BLaER1 treated with 17β-estradiol and CSF1 and Interleukin-3, amounts not matched to agents 10 nM and 100 nM (cell line): ENCODE results near the gene OR2AG1.
A peak's percentile ranks its signal among the peaks of the same experiment; 100 is the strongest.
"Not testable (repeated sequence)": the region's sequence is repeated elsewhere in the genome, so short reads cannot be mapped to it uniquely, and the experiment has no call there.

ENCODE experiments used
- H3K27ac ChIP-seq, 11 experiments: shearing (Covaris generic); formaldehyde crosslinking; 2 replicates each; pipeline ENCODE4 v1.8.1; 2022
- H3K27me3 ChIP-seq, 11 experiments: shearing (Covaris generic); formaldehyde crosslinking; 2 replicates each; pipeline ENCODE4 v1.8.1; 2022
- H3K36me3 ChIP-seq, 11 experiments: shearing (Covaris generic); formaldehyde crosslinking; 2 replicates each; pipeline ENCODE4 v1.8.1; 2022
- H3K4me1 ChIP-seq, 10 experiments: shearing (Covaris generic); formaldehyde crosslinking; 2 replicates each; pipeline ENCODE4 v1.8.1; 2022
- H3K4me2 ChIP-seq, 11 experiments: shearing (Covaris generic); formaldehyde crosslinking; 2 replicates each; pipeline ENCODE4 v1.8.1; 2022
- H3K4me3 ChIP-seq, 10 experiments: shearing (Covaris generic); formaldehyde crosslinking; 2 replicates each; pipeline ENCODE4 v1.8.1; 2022
- H3K9ac ChIP-seq, 11 experiments: shearing (Covaris generic); formaldehyde crosslinking; 2 replicates each; pipeline ENCODE4 v1.8.1; 2022
- H3K9me3 ChIP-seq, 11 experiments: shearing (Covaris generic); formaldehyde crosslinking; replicated peaks in 1 of 11; 2 replicates each; pipeline ENCODE4 v1.8.1; 2022
- H4K20me1 ChIP-seq, 11 experiments: shearing (Covaris generic); formaldehyde crosslinking; 2 replicates each; pipeline ENCODE4 v1.8.1; 2022
- Cebpa-rat ChIP-seq, 11 experiments: shearing (Covaris generic); IDR thresholded peaks; 2 replicates each; pipeline ENCODE4 v1.8.1; 2022

The OR2AG1 gene

DNA sequence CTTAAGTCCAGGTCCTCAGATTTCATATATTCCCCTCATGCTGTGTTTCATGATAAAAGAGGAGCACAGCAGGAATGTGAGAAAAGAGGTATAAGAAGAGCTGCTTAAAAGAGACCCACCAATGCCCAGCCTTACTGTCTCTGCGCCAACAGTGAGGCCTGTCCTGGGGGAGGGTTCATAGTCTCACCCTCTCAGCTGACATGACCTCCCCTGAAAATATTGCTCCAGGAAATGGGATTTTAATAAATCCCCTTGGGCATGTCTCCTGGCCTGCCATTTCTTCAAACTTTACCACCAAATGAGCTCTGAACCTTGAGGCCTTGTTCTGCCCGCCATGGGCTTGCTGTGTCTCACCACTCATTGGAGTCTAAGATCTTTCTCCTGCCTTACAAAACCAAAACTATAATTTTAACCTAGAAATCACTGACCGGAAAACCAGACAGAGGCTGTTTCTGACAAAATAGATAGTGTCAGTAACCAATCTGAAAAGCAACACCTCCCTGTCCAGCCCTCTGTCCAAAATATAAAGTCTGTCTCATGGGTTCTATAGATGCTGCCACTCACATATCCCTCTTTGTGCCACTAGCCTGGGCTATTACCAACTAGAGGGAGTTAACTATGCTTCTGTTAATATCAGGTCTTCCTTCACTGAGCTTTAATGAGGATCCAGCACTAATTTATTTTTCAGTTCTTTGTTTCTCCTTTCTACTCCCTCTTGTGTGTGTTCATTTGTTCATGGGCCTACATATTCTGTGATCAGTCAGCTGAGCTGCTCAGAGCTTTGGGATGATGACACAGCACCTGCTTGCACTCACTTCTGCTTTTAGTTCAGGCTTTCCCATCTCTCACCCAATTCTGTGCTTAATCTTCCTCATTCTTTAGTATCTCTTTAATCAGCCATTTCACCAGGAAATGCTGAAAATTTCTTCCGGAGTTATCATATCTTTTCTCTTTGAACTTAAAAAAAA lies 10.6 kb upstream of the OR2AG1 start, which contains the start of gene OR2AG2:
TSS of gene OR2AG2 (minus strand) at position 51 of the 968 bp plus-strand sequence. CDS start 3,019 bp downstream, outside the sequence.
- Histone ChIP-seq H3K9ac (peak within 1 kb of the TSS in 6 of 11 experiments; percentile 7 to 60 (median 28); a peak in 8 of 22 replicates), H4K20me1 (no peaks in the 10 kb centered on the region), H3K36me3 (no peaks in the 10 kb centered on the region), H3K4me2 (peak within 1 kb of the TSS; percentile 37 to 71 (median 61)), H3K27ac (peak within 1 kb of the TSS; percentile 1 to 84 (median 61); a peak in 20 of 22 replicates), H3K4me1 (peaks cover 8 to 29% (median 11%) of the 10 kb centered on the region in 10 experiments), H3K4me3 (no peak within 1 kb of the TSS), H3K9me3 (no peaks in the 10 kb centered on the region), H3K27me3 (no peaks in the 10 kb centered on the region)
- TF ChIP-seq Cebpa-rat (IDR thresholded peaks at IDR 0.05) = no peak

DNA sequence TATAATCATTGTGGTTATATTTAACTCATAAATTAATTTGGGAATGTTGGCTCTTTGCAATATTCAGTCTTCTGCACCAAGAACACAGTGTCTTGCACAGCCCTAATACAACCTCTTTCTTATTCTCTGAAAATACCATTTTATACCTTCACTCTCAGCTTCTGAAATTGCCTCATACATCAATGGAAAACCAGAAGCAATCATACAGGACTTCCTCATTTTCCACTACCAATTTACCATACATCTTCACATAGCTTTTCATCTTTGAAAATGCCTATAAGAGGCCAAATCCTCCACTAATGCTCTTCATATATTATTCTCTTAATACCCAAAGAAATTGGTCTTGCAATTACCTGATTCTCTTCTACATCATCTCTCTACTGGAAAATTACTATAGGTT lies 4.3 kb upstream of the OR2AG1 start:
- Histone ChIP-seq H4K20me1 (no peaks in the 10 kb centered on the region), H3K9me3 (no peaks in the 10 kb centered on the region), H3K27ac (no peak overlapping the region), H3K27me3 (no peaks in the 10 kb centered on the region), H3K9ac (no peak overlapping the region), H3K4me2 (no peak overlapping the region), H3K4me3 (no peak overlapping the region), H3K4me1 (0 out of 20 replicates have a peak, but pooled peaks cover 0 to 3% (median 0%) of the 10 kb centered on the region in 10 experiments), H3K36me3 (no peaks in the 10 kb centered on the region)
- no peak for TF ChIP-seq Cebpa-rat (IDR thresholded peaks at IDR 0.05)

DNA sequence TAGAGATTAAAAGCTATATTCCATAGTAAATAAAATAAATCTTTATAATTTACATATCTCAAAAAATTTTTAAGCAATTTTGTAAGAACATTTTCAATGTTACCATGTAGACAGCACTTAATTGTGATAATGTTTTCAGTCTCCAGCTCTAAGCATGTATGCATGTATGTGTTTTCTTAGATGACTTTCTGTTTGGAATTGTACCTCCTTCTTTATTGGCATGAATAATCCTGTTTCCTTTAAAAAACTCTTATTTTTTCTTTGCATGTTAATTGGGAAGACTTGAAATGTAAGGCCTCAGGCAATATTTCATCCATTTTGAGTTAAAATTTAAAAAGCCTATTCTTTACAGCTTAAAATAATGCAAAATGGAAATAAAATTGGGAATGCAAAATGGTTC lies 2.0 kb upstream of the OR2AG1 start:
- no peaks in the 10 kb centered on the region for H3K9me3 ChIP-seq
- no peaks in the 10 kb centered on the region for H3K36me3 ChIP-seq
- H3K4me1 ChIP-seq = no peaks in the 10 kb centered on the region
- no peak overlapping the region for H3K4me2 ChIP-seq
- H3K9ac ChIP-seq = no peak overlapping the region
- no peaks in the 10 kb centered on the region for H3K27me3 ChIP-seq
- no peak overlapping the region for H3K27ac ChIP-seq
- no peak for TF ChIP-seq Cebpa-rat (IDR thresholded peaks at IDR 0.05)
- no peak overlapping the region for H3K4me3 ChIP-seq
- H4K20me1 ChIP-seq = no peaks in the 10 kb centered on the region

DNA sequence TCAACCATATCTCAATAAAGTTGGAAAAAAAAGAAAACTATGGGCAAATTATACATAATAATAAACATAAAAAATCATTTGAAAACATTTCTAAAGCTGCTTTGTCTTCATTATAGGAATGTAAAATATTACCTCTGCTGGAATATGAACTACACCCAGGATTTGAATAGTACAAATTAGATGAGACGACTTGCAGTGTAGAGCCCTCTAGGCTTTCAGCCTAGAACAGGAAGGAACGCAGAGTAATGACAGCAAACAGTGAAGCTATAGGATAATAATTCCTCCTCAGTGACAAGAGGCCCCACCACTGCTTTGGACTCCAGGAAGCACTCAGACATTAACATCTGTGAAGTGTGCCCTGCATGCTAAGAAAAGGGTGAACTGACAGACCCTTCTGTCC lies 7.7 kb downstream of the OR2AG1 start:
- Histone ChIP-seq H3K36me3 (no peaks in the 10 kb centered on the region), H3K27me3 (no peaks in the 10 kb centered on the region), H3K4me1 (no peaks in the 10 kb centered on the region), H3K4me3 (no peak overlapping the region), H3K27ac (no peak overlapping the region), H3K4me2 (no peak overlapping the region), H4K20me1 (no peaks in the 10 kb centered on the region), H3K9ac (no peak overlapping the region), H3K9me3 (no peaks in the 10 kb centered on the region)
- TF ChIP-seq Cebpa-rat (IDR thresholded peaks at IDR 0.05) = no peak

DNA sequence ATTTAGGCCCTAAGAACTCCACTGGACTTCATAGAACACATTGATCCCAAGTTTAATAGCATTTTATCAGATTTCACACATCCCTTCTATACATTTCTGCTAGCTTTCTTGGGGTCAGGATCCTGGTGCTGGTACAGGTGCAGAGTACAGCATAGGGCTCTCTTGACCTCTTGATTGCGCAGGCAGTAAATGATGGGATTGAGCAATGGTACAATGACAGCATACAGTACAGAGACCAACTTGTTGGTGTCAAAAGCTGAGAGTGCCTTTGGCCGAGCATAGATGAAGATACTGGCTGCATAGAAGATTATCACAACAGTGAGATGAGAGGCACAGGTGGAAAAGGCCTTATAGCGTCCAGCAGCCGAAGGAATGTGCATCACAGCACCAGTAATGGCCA lies 11.8 kb downstream of the OR2AG1 start:
- H3K36me3 ChIP-seq = no peaks in the 10 kb centered on the region
- TF ChIP-seq Cebpa-rat (IDR thresholded peaks at IDR 0.05) = no peak
- H3K9ac ChIP-seq = no peak overlapping the region
- H3K27ac ChIP-seq = no peak overlapping the region
- no peaks in the 10 kb centered on the region for H3K9me3 ChIP-seq
- H3K4me2 ChIP-seq = no peak overlapping the region
- H3K4me1 ChIP-seq = peaks cover 0 to 14% (median 0%) of the 10 kb centered on the region in 10 experiments; a peak in 6 of 20 replicates
- no peaks in the 10 kb centered on the region for H4K20me1 ChIP-seq
- no peak overlapping the region for H3K4me3 ChIP-seq
- no peaks in the 10 kb centered on the region for H3K27me3 ChIP-seq

DNA sequence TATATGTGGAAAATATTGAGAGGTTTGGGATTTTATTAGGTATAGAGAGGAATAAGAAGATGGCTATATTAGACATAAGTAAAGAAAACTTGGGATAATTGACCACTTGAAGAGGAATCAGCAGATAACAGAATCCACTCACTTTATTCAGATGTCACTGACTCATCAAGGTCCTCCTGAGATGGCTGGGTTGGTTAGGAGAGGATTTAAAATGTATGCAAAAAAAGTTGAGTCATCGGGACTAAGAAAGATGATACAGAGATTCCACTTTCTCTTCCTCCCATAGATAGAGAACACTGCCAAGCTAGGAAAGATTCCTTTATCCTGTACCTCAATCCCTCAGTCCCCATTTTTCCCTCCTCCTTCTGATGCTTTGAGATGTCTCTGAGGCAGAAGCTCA lies 16.6 kb downstream of the OR2AG1 start, which contains the start of gene OR6A2:
TSS of gene OR6A2 (minus strand) at position 288 of the 400 bp plus-strand sequence. CDS start 3,981 bp downstream, outside the sequence.
- no peak for TF ChIP-seq Cebpa-rat (IDR thresholded peaks at IDR 0.05)

DNA sequence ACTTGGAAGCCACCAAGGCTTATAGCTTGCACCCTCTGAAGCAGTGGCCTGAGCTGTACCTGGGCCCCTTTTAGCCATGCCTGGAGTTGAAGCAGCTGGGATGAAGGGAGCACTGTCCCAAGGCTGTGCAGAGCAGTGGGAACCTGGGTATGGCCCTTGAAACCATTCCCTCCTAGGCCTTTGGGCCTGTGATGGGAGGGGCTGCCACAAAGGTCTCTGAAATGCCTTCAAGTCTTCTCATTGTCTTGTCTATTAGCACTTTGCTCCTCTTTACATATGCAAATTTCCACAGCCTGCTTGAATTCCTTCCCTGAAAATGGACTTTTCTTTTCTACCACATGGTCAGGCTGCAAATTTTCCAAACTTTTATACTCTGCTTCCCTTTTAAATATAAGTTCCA lies 18.3 kb downstream of the OR2AG1 start:
- H4K20me1 ChIP-seq, H3K9ac ChIP-seq: not testable (repeated sequence)
- peaks cover 0 to 22% (median 0%) of the 10 kb centered on the region in 10 experiments; a peak in 6 of 20 replicates for H3K4me1 ChIP-seq

More for the DNA sequence above, 16.6 kb downstream of the OR2AG1 start, which contains the start of gene OR6A2:
- Histone ChIP-seq H3K27ac (peak within 1 kb of the TSS in 2 of 11 experiments; percentile 5 to 38; a peak in 2 of 22 replicates), H4K20me1 (no peaks in the 10 kb centered on the region), H3K4me3 (no peak within 1 kb of the TSS), H3K9ac (no peak within 1 kb of the TSS), H3K9me3 (peaks cover 0 to 10% (median 0%) of the 10 kb centered on the region in 11 experiments; a peak in 5 of 22 replicates), H3K4me1 (peaks cover 0 to 18% (median 0%) of the 10 kb centered on the region in 10 experiments; a peak in 6 of 20 replicates), H3K4me2 (peak within 1 kb of the TSS in 3 of 11 experiments; percentile 27 to 55 (median 31); a peak in 5 of 22 replicates), H3K27me3 (no peaks in the 10 kb centered on the region), H3K36me3 (no peaks in the 10 kb centered on the region)

DNA sequence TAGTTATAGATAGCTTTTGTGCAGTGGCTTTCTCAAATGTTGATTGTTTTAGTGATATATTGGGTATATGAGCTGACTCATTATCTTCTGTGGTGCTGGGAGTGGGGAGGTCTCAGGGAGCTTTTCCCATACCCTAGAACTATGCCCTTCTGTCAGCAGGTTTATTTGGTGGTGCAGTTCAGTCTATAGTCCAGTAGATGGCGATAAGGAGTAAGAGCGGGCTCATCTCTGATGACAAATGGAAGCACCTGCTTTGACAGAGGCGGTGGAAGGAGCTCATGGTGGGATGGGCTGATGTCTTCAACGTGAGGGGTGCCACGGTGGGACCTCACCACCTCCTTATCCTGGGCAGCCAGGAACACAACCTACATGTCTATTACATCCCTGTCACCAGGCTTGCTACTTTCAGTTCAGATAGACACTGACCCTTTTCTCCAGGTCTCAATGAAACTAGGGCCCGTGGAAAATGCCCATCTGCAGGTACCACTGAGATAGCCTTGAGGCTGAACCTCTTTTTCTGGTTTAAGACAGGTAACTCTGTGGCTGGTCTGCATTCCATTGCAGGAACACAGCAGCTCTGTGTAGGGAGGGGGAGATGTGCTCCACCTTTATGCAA lies 29.7 kb downstream of the OR2AG1 start:
- Histone ChIP-seq H3K9ac (no peak overlapping the region), H3K9me3 (peaks cover 0 to 9% (median under 1%) of the 10 kb centered on the region in 11 experiments; a peak in 13 of 22 replicates), H3K27me3 (no peaks in the 10 kb centered on the region), H4K20me1 (no peaks in the 10 kb centered on the region), H3K36me3 (no peaks in the 10 kb centered on the region), H3K27ac (no peak overlapping the region), H3K4me3 (no peak overlapping the region), H3K4me2 (0 out of 22 replicates have a peak overlapping the region, but pooled peaks of 1 of the 11 experiments have one; percentile 20), H3K4me1 (peaks cover 0 to 6% (median 0%) of the 10 kb centered on the region in 10 experiments; a peak in 1 of 20 replicates)
- no peak for TF ChIP-seq Cebpa-rat (IDR thresholded peaks at IDR 0.05)

More for the DNA sequence above, 18.3 kb downstream of the OR2AG1 start:
- not testable (repeated sequence) for H3K27me3 ChIP-seq, H3K4me3 ChIP-seq, H3K27ac ChIP-seq, H3K9me3 ChIP-seq, H3K4me2 ChIP-seq, H3K36me3 ChIP-seq

DNA sequence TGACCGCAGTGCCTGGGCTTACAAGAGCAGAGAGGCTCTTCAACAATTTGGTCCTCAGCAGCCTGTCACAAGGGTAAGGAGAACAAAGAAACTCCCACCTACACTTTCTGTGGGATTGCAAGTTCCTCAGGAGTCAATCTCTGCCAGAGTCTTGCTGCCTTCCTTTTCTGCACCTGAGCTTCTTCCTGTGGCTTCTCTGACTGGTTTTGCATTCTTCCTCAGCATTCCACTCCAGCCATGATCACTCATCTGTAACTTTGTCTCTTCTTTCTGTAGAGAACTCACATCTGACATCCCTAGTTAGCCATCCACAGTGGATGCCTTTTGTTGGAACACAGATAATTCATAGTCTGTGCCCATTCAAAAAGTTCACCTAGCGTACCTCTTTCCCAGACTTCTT lies 30.8 kb downstream of the OR2AG1 start:
- H3K4me1 ChIP-seq = peaks cover 0 to 6% (median 0%) of the 10 kb centered on the region in 10 experiments; a peak in 1 of 20 replicates
- H3K27me3 ChIP-seq = no peaks in the 10 kb centered on the region
- no peak overlapping the region for H3K9ac ChIP-seq
- no peak overlapping the region for H3K4me2 ChIP-seq
- no peak for TF ChIP-seq Cebpa-rat (IDR thresholded peaks at IDR 0.05)
- no peak overlapping the region for H3K4me3 ChIP-seq
- H4K20me1 ChIP-seq = no peaks in the 10 kb centered on the region
- H3K9me3 ChIP-seq = peaks cover 11 to 21% (median 12%) of the 10 kb centered on the region in 11 experiments
- H3K27ac ChIP-seq = no peak overlapping the region
- peaks cover 0 to 5% (median 0%) of the 10 kb centered on the region in 11 experiments; a peak in 2 of 22 replicates for H3K36me3 ChIP-seq
